Dedifferentiated amniotic fluid mesenchymal stem cell (primary cell): ENCODE data around the gene ZNF366.
"Not testable (repeated sequence)": the region's sequence is repeated elsewhere in the genome, so short reads cannot be mapped to it uniquely, and the experiment has no call there.

Experiments used
- DNase-seq: peaks from one replicate; pipeline ENCODE4 v3.0.0-alpha.2; 2016; ENCODE audit errors: extremely low spot score

Gene ZNF366

DNA sequence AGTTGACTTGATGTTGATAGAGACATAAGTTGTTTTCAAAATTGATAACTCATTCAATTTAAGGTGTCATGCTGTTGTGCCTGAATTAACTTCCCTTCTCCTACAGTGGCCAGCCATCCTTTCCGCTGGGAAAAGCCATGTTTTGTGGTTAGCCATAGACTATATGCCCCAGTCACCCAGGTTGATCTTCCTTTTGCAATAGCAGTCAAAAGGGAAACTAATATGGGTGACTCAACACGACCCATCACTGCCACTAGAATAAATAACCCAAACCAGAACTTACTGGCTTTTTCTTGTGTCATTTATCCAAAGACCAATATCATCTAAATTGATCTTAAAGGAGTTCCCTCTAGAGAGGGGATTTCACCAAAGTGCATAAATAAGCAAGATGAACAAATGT, 99.7 kb downstream of the ZNF366 start:
- no peak for DNase-seq

DNA sequence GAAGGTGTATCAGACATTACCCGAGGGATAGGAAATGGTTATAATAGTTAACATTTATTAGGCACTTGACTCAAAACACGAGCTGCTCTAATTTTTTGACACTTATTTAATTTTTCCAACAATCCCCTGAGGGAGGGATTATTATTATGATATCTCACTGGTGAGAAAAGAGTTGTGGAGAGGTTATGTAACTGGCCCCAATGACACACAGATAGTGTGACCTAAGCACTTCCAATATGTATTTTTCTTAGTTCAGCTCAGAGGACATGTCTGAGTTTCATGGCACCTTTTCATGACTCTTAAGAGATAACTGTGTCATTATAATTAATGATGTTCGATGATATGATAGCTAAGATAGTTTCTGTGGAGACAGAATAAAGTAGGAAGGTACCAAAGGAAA, 100.1 kb downstream of the ZNF366 start:
- DNase-seq, result no peak

DNA sequence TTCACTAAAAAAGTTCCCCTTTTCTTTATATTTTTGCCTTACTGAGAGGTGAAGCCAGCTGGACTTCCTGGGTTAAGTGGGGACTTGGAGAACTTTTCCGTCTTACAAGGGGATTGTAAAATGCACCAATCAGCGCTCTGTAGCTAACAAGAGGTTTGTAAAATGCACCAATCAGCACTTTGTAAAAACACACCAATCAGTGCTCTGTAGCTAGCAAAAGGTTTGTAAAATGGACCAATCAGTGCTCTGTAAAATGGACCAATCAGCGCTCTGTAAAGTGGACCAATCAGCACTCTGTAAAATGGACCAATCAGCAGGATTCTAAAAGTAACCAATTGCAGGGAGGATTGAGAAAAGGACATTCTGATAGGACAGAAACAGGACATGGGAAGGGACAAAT, 102.4 kb downstream of the ZNF366 start:
- not testable (repeated sequence) for DNase-seq

DNA sequence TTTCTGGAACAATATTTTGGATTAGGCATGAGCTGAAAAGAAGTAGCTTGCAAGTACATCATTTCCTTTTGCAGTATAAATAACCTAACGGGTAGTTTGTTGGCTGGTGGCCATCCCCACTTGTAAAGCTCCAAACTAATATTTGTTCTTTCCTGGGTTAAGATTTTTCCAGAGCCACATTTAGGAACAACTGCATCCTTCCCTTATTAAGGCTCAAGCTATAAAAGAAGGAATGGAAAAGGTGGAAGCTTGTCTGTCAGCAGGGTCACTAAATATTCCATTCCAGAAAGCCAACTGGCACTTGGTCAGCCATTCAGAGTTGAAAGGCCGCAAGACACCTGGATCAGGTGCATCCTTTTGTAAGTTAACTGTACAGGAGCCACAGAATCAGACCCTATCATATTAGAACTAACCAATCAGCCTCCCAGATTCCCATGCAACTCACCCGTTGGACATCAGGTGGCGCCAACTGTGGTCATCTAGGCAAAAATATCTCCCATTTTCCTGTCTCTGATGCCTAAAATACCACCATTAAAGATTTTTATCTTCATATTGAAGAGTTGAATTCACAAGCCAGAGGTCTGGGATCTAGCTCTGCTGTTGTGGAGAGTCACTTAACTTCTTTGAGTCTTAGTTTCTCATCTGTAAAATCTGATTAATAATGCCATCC, 104.1 kb downstream of the ZNF366 start:
- no peak for DNase-seq

DNA sequence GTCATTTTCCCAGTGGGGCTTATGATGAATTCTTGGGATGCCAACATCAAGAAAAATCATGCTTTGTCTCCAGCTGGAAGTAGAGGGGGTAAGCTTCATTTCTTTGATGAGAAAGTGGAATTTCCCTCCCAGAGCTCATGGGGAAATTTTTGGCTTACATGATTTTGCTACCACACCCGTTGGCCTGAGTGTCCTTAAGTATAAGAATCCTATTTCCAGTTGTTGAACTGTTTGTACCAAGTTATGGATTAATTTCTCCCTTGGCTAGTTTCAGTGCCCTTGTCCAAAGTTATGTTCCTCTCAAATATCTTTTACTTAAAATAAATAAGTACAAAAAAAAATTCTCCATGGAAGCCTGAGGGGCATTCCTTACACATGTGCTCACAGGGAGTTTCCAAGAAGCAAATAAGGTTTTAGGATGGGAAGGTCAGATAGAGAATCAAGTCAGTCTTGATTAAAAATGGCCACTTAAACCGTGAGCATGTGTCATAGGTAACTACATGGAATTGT, 104.8 kb downstream of the ZNF366 start:
- peak; percentile 82 for DNase-seq

DNA sequence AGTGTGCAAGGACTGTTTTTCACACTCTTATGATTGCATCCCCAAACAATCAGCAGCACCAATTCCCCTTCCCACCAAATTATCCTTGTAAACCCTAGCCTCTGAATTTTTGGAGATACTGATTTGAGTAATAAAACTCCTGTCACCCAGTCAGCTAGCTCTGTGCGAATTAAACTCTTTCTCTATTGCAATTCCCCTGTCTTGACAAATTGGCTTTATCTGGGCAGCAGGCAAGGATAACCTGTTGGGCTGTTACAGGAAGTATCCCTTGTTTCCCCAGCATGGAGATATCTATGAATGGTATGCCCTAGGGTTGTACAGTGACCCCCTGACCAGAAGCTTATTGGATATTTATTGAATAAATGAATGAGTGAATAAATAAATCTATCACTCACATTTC, 106.3 kb downstream of the ZNF366 start:
- no peak for DNase-seq

DNA sequence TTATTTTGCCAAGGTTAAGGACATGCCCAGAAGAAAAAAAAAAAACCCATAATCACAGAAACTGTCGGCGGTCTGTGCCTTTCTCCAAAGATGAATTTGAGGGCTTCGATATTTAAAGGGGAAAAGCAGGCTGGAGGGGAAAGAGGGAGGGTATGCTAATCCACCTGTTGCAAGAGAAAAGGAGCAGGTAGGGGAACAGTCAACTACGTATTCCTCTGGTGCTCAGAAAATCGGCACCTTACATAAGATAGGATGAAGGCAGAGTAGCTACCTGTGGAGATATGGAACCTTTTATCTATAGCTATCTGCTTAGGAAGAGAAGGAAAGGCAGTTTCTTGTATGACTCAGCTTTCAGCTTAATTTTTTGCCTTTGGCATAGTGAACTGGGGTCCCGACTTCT, 109.4 kb downstream of the ZNF366 start:
- no peak for DNase-seq

DNA sequence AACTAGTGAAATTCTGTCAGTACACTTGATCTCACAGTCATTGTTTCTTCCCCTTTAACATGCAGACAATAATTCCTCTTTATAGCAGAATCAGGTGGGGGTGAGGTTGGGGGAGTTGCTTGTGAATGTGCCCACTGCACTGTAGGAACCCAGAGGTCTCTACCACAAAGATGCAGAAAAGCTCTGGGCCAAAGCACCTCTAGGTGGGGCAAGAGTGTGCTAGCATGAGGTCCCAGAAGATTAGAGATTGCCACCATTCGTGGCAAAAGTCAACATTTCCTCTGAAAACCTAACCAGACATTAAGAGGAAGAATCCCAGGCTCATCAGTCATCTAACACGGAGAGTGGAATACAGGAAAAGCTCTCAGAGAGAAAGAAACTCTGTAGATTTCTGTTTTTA, 112.5 kb downstream of the ZNF366 start:
- no peak for DNase-seq

DNA sequence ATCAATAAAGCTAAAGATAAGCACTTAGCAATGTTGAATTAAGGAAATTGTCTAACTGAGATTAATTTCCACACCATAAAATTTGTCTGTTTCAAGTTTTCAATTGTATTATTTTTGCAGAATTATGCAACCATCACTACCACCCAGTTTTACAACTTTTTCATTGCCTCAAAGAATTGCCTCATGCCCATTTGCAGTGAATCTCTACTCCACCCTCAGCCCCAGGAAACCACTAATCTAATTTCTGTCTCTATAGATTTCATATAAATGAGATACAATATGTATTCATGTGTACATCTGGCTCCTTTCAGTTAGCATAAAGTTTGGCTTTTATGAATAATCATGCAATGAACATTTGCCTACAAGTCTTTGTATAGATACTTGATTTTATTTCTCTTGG, 114.2 kb downstream of the ZNF366 start:
- no peak for DNase-seq
